Measurements from ENCODE around the gene DGCR2. TPM values are rescaled to one million over a fixed set of nuclear protein-coding genes. Genes with fewer than 3 reads are reported as not detected.

DGCR2 gene
- total RNA-seq, 2 donors from 2014 or later, result 43.8 to 89.3 TPM

DNA sequence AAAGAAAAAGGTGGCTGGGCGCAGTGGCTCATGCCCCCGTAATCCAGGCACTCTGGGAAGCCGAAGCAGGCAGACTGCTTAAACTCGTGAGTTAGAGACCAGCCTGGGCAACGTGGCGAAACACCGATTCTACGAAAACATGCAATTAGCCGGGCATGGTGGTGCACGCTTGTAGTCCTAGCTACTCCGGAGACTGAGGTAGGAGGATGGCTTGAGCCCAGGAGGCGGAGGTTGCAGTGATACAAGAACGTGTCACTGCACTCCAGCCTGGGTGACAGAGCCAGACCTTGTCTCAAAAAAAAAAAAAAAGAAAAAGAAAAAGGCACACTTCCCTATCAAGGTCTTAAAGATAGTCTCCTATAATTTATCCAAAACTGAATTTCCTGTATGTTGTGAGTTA lies 39.4 kb downstream of the DGCR2 start:
- TF ChIP-seq POLR2A (IDR thresholded peaks at IDR 0.05), result no peak
- TF ChIP-seq, protein P1, sequence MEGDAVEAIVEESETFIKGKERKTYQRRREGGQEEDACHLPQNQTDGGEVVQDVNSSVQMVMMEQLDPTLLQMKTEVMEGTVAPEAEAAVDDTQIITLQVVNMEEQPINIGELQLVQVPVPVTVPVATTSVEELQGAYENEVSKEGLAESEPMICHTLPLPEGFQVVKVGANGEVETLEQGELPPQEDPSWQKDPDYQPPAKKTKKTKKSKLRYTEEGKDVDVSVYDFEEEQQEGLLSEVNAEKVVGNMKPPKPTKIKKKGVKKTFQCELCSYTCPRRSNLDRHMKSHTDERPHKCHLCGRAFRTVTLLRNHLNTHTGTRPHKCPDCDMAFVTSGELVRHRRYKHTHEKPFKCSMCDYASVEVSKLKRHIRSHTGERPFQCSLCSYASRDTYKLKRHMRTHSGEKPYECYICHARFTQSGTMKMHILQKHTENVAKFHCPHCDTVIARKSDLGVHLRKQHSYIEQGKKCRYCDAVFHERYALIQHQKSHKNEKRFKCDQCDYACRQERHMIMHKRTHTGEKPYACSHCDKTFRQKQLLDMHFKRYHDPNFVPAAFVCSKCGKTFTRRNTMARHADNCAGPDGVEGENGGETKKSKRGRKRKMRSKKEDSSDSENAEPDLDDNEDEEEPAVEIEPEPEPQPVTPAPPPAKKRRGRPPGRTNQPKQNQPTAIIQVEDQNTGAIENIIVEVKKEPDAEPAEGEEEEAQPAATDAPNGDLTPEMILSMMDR (IDR thresholded peaks at IDR 0.05), result no peak
- WGBS, 2 donors, result 78 to 86% methylated on average over 13 of the region's 13 CpGs
- intact Hi-C loops (cut with DNase I), result no loop called here
- DNase-seq, result no peak
- Histone ChIP-seq H3K27me3 (no peaks in the 10 kb centered on the region), H3K9me3 (no peaks in the 10 kb centered on the region), H3K27ac (no peak overlapping the region), H3K4me1 (peaks cover 20% of the 10 kb centered on the region), H3K4me3 (no peak overlapping the region), H3K36me3 (replicated peaks in 1 of 2; ENCODE audit: insufficient read depth in 1 of 2, low read depth in 2 of 2) (no peaks in the 10 kb centered on the region)
- ATAC-seq, result no peak

DNA sequence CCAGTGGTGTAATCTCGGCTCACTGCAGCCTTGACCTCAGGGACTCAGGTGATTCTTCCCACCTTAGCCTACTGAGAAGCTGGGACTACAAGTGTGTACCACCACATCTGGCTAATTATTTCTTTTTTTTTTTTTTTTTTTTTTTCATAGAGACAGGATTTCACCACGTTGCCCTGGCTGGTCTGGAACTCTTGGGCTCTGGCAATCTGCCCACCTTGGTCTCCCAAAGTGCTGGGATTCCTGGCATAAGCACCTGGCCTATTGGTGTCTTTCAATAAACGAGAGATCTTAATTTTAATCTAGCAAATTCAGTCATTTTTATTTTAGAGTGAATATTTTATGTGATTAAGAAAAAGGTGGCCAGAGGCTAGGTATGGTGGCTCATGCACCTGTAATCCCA lies 40.1 kb downstream of the DGCR2 start:
- no peak overlapping the region for H3K27ac ChIP-seq
- H3K9me3 ChIP-seq, result no peaks in the 10 kb centered on the region
- intact Hi-C loops (cut with DNase I), result no loop called here
- no peak for DNase-seq
- 55 to 62% methylated on average over 3 of the region's 3 CpGs for WGBS, 2 donors
- no peaks in the 10 kb centered on the region for H3K36me3 ChIP-seq (replicated peaks in 1 of 2; ENCODE audit: insufficient read depth in 1 of 2, low read depth in 2 of 2)
- TF ChIP-seq POLR2A (IDR thresholded peaks at IDR 0.05), result no peak
- TF ChIP-seq, protein P1 (IDR thresholded peaks at IDR 0.05), result no peak
- no peaks in the 10 kb centered on the region for H3K27me3 ChIP-seq
- no peak for ATAC-seq
- no peak overlapping the region for H3K4me3 ChIP-seq
- peaks cover 20% of the 10 kb centered on the region for H3K4me1 ChIP-seq

DNA sequence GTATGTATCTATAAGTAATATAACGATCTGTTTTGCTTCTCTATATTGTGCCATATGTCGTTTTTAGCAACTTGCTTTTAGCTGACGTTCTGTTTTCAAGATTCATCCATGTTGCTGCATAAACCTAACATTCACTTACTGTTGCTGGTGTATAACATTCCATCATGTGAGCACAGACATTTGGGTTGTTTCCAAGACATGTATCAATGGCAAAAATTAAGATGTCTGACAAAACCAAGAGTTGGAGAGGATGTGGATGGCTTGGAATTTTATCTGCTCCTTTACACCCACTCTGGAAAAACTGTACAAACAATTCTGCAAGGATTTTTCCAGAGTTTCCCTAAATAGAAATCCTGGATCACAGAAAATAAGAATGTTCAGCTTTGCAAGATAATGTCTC lies 40.9 kb downstream of the DGCR2 start:
- Histone ChIP-seq H3K27ac (no peak overlapping the region), H3K27me3 (no peaks in the 10 kb centered on the region), H3K9me3 (no peaks in the 10 kb centered on the region), H3K4me3 (no peak overlapping the region), H3K36me3 (replicated peaks in 1 of 2; ENCODE audit: insufficient read depth in 1 of 2, low read depth in 2 of 2) (no peaks in the 10 kb centered on the region), H3K4me1 (peaks cover 20% of the 10 kb centered on the region)
- no peak for DNase-seq
- no peak for ATAC-seq
- intact Hi-C loops (cut with DNase I), result no loop called here
- TF ChIP-seq POLR2A (IDR thresholded peaks at IDR 0.05), result no peak
- 71 to 78% methylated on average over 3 of the region's 3 CpGs for WGBS, 2 donors

DNA sequence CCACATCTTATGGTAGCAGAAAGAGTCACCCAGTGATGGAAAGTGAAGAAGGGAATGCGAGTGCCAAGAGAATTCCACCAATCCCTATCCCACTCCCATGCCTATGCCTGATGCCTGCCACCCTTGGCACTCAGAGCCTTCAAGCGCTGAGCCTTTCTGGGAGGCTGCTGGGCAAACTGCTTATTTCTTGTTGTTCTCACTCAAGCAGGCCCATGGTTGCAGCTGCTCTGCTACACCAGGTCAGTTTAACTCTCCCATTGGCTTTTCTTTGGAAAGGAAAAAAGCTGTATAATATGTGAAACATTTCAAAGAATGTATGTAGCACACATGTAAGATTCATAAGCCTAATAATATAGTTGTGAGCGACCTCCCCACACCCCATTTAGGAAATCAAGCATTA lies 41.4 kb downstream of the DGCR2 start:
- no peak for ATAC-seq
- TF ChIP-seq, protein P1 (IDR thresholded peaks at IDR 0.05), result no peak
- no peak for TF ChIP-seq POLR2A (IDR thresholded peaks at IDR 0.05)
- DNase-seq, result no peak
- intact Hi-C loops (cut with DNase I), result no loop called here
- no peak overlapping the region for H3K27ac ChIP-seq
- H3K4me3 ChIP-seq, result no peak overlapping the region
- H3K27me3 ChIP-seq, result no peaks in the 10 kb centered on the region
- peaks cover 18% of the 10 kb centered on the region for H3K4me1 ChIP-seq
- H3K9me3 ChIP-seq, result no peaks in the 10 kb centered on the region
- WGBS, 2 donors, result 94 to 100% methylated on average over 3 of the region's 3 CpGs
- no peaks in the 10 kb centered on the region for H3K36me3 ChIP-seq (replicated peaks in 1 of 2; ENCODE audit: insufficient read depth in 1 of 2, low read depth in 2 of 2)

DNA sequence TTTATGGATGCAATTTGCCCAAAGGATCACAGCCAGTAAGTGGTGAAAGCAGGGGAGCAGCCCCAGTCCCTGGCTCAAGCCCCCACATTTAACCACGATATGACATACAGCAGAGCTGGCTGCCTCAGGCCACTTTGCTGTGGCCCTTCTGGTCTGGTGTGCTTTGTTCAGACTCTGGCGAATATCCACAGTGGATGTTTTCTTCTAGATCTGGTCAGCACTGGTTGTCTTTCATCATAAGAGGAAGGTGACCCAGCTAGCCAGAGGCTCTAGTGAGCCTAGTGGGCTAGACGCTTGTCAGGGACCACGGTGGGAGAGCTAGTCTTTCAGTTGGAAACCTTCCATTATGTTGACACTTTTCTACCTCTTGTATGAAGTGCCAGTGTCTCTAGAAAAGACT lies 42.5 kb downstream of the DGCR2 start:
- H3K9me3 ChIP-seq, result no peaks in the 10 kb centered on the region
- H3K36me3 ChIP-seq (replicated peaks in 1 of 2; ENCODE audit: insufficient read depth in 1 of 2, low read depth in 2 of 2), result no peaks in the 10 kb centered on the region
- H3K4me1 ChIP-seq, result peaks cover 9% of the 10 kb centered on the region
- H3K27me3 ChIP-seq, result no peaks in the 10 kb centered on the region
- ATAC-seq (no peak), DNase-seq (no peak)
- intact Hi-C loops (cut with DNase I), result no loop called here
- no peak overlapping the region for H3K4me3 ChIP-seq
- 84 to 85% methylated on average over 4 of the region's 4 CpGs for whole genome bisulfite sequencing, 2 donors
- TF ChIP-seq, protein P1 (IDR thresholded peaks at IDR 0.05), result no peak
- no peak overlapping the region for H3K27ac ChIP-seq

Data from body of pancreas (tissue), 4 donors.